Esophagus (tissue), 2 donors: Measurements from ENCODE around the gene ANP32B. TPM values are rescaled to one million over a fixed set of nuclear protein-coding genes. Genes with fewer than 3 reads are reported as not detected.
A peak's percentile ranks its signal among the peaks of the same experiment; 100 is the strongest.

Experiments
- H3K27ac ChIP-seq, 2 donors: one replicate each; pipeline ENCODE4 v1.5.1; 2013; ENCODE audit warnings: low read depth in 2 of 2, mild to moderate bottlenecking in 2 of 2, inconsistent platforms in 1 of 2, low read length in 1 of 2, moderate library complexity in 1 of 2
- H3K27me3 ChIP-seq, 2 donors: one replicate each; pipeline ENCODE4 v1.6.1; 2013; ENCODE audit warnings: low read length in 2 of 2, control low read depth in 1 of 2, mild to moderate bottlenecking in 1 of 2; ENCODE audit not compliant: insufficient read depth in 2 of 2, control insufficient read depth in 1 of 2
- H3K36me3 ChIP-seq, 2 donors: one replicate each; pipeline ENCODE4 v1.6.1; 2013; ENCODE audit warnings: low read length in 1 of 2; ENCODE audit not compliant: control insufficient read depth in 2 of 2, insufficient read depth in 2 of 2
- H3K4me1 ChIP-seq, 2 donors: one replicate each; pipeline ENCODE4 v1.6.1; 2013; ENCODE audit warnings: low read length in 1 of 2; ENCODE audit not compliant: control insufficient read depth in 2 of 2, insufficient read depth in 2 of 2
- H3K4me3 ChIP-seq, 2 donors: one replicate each; pipeline ENCODE4 v1.5.1; 2013; ENCODE audit warnings: low read length in 2 of 2, mild to moderate bottlenecking in 2 of 2, low read depth in 1 of 2, moderate library complexity in 1 of 2
- H3K9me3 ChIP-seq, 2 donors: one replicate each; pipeline ENCODE4 v1.6.1; 2013; ENCODE audit warnings: mild to moderate bottlenecking in 2 of 2, low read depth in 1 of 2, low read length in 1 of 2, moderate library complexity in 1 of 2; ENCODE audit not compliant: control insufficient read depth in 2 of 2, insufficient read depth in 1 of 2
- WGBS, 2 donors: extraction: QIAGEN DNeasy Blood & Tissue Kit; methylation state at CpG; one replicate each; pipeline ENCODE4 v1.1.7; 2013; 5-methylcytosine and 5-hydroxymethylcytosine counted together
- polyA plus RNA-seq, 2 donors: library from polyadenylated mRNA; stranded (reverse); fragments of 200-250 nt; gene quantifications; one replicate each; pipeline ENCODE4 v1.2.3, GENCODE V29; 2013
- donor health status: healthy with polysubstance abuse.
- donor health status: Bipolar disorder and iron deficiency.

Gene ANP32B
- polyA plus RNA-seq, 2 donors = 74.5 to 116 TPM

DNA sequence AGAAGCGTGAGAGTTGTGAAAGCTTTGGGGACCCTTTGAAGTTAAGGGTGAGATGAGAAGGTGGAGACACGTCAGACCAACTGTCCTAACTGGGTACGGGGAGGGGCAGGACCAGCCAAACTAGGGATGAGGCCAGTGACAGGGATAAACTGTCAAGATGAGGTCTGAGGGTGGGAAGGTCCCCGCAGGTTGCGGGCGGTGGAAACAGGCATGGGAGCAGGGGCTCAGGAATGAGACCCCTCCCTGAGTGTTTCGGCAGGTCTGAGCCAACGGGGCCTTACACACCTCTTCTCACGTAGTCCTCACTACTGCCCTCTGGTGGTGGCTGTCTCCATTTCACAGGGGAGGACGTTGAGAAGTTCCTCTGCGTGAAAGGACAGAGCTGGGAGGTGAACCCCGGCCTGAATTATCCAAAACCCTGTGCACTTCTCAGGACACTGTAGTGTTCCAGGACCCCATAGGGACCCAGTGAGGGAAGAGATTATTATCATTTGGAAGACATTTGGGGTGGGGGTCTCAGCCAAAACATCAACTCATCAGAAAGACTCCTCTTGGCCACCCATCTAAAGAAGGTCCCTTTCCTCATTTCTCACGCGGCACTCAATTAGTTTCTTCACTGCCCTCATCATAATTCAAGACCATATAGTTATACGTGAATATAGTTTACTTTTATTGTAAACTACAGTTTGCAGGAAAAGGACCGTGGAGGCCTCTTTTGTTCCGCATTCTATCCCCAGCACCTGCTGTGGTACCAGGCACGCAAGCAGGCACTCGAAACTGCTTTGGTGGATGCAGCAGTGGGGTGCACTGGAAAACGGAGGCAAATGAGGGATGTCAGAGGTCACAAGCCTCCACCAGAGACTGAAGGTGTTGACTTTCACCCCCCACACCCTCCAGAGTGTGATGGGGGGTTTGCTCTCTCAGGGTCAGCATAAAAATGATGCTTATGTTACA, 51.7 kb downstream of the ANP32B start:
- peaks cover 0 to 3% of the 10 kb centered on the region in 2 donors for H3K4me1 ChIP-seq
- H3K27me3 ChIP-seq = no peaks in the 10 kb centered on the region
- H3K4me3 ChIP-seq = no peak overlapping the region
- 39% methylated on average over 20 of the region's 20 CpGs for WGBS, 2 donors
- H3K9me3 ChIP-seq = no peaks in the 10 kb centered on the region
- H3K27ac ChIP-seq = peak overlapping the region; percentile 6 to 34
- H3K36me3 ChIP-seq = no peaks in the 10 kb centered on the region

DNA sequence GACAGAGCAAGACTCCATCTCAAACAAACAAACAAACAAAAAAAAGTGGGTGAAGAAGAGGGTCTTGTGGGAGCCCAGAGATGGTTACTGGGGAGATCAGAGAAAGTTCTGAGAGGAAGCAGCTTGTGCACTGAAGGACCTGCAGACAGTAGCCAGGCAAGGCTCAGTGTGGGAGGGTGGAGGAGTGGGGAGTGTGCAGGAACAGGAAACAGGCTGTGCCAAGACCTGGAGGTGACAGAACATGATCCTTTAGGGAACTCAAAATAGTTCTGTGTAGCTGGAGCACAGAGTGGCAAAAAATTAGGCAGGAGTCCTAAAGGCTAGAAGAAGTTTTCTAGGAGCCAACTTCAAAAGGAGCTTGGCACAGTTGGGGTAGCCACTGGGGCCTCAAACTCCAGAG, 54.2 kb downstream of the ANP32B start:
- Histone ChIP-seq H3K27me3 (no peaks in the 10 kb centered on the region), H3K9me3 (no peaks in the 10 kb centered on the region), H3K27ac (peak overlapping the region; percentile 14 to 27), H3K4me3 (no peak overlapping the region), H3K36me3 (no peaks in the 10 kb centered on the region), H3K4me1 (peaks cover 0 to 3% of the 10 kb centered on the region in 2 donors)

DNA sequence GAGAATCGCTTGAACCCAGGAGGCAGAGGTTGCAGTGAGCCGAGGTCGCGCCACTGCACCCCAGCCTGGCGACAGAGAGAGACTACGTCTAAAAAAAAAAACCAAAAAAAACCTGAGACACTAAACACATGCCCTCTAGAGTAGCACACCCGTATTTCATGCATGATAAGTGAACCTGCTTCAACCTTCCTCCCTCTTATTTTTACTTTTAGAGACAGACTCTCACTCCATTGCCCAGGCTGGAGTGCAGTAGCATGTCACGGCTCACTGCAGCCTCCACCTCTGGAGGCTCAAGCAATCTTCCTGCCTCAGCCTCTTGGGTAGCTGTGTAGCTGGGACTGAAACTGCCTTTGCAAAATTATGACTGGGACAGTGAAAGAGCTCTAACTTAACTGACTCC, 55.8 kb downstream of the ANP32B start:
- H3K27ac ChIP-seq = no peak overlapping the region
- no peaks in the 10 kb centered on the region for H3K9me3 ChIP-seq
- H3K4me3 ChIP-seq = no peak overlapping the region
- H3K4me1 ChIP-seq = peaks cover 0 to 3% of the 10 kb centered on the region in 2 donors
- H3K27me3 ChIP-seq = no peaks in the 10 kb centered on the region
- WGBS, 2 donors = 79 to 83% methylated on average over 8 of the region's 8 CpGs
- no peaks in the 10 kb centered on the region for H3K36me3 ChIP-seq

GRCh38 chr9:98039607-98040017, 56.5 kb downstream of the ANP32B start:
- Histone ChIP-seq H3K27ac (no peak overlapping the region), H3K27me3 (no peaks in the 10 kb centered on the region), H3K36me3 (no peaks in the 10 kb centered on the region), H3K4me1 (peaks cover 0 to under 1% of the 10 kb centered on the region in 2 donors), H3K4me3 (no peak overlapping the region), H3K9me3 (no peaks in the 10 kb centered on the region)
- 65 to 68% methylated on average over 10 of the region's 10 CpGs for WGBS, 2 donors

- WGBS, 2 donors = 87 to 95% methylated on average over 6 of the region's 6 CpGs
- H3K27me3 ChIP-seq = no peaks in the 10 kb centered on the region
- no peaks in the 10 kb centered on the region for H3K4me1 ChIP-seq
Observed at GRCh38 chr9:98040212-98040611, 57.1 kb downstream of the ANP32B start.

DNA sequence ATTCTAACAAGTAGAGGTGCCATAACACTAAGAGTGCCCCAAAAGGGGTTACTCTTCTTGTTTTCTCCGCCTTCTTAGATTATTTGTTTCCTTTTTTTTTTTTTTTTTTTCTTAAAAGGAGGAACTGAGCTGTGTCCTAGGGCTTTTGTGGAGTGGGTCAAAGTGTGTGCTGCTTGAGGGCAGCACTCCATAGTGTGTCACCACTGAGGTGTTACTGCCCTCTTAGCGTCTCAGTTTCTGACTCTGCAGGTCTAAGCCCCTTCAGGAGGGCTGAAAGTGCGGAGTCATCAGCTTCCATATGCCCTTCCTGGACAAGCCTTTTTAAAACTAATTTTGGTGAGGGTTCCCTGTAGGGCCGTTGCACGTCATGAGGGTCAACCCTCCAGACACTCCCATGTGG, 60.8 kb downstream of the ANP32B start:
- 84 to 87% methylated on average over 5 of the region's 5 CpGs for WGBS, 2 donors
- Histone ChIP-seq H3K4me1 (no peaks in the 10 kb centered on the region), H3K27ac (no peak overlapping the region), H3K4me3 (no peak overlapping the region), H3K27me3 (no peaks in the 10 kb centered on the region), H3K36me3 (no peaks in the 10 kb centered on the region), H3K9me3 (no peaks in the 10 kb centered on the region)

More at GRCh38 chr9:98040212-98040611, 57.1 kb downstream of the ANP32B start:
- no peak overlapping the region for H3K27ac ChIP-seq
- no peak overlapping the region for H3K4me3 ChIP-seq
- no peaks in the 10 kb centered on the region for H3K36me3 ChIP-seq
- H3K9me3 ChIP-seq = no peaks in the 10 kb centered on the region

GRCh38 chr9:98045234-98046179, 62.4 kb downstream of the ANP32B start:
- Histone ChIP-seq H3K36me3 (no peaks in the 10 kb centered on the region), H3K4me1 (no peaks in the 10 kb centered on the region), H3K27me3 (no peaks in the 10 kb centered on the region), H3K27ac (no peak overlapping the region), H3K4me3 (no peak overlapping the region), H3K9me3 (no peaks in the 10 kb centered on the region)
- WGBS, 2 donors = 69 to 74% methylated on average over 6 of the region's 6 CpGs

DNA sequence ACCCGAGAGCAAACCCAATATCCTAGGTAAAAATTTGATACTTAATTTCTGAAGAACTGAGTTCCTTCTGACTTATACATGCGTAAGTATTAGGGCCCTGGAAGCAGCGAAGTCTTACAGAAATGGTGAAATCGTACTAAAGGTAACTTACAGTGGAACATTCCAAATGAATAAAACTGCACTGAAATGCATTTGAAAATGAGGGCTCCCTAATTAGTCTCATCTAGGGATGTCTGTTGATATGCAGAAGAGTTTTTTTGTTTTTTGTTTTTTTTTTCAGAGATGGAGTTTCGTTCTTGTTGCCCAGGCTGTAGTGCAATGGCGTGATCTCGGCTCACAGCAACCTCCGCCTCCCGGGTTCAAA, 63.0 kb downstream of the ANP32B start:
- Histone ChIP-seq H3K9me3 (no peaks in the 10 kb centered on the region), H3K4me3 (no peak overlapping the region), H3K27me3 (no peaks in the 10 kb centered on the region), H3K27ac (no peak overlapping the region), H3K4me1 (no peaks in the 10 kb centered on the region), H3K36me3 (no peaks in the 10 kb centered on the region)
- 95% methylated on average over 9 of the region's 9 CpGs for WGBS, 2 donors

DNA sequence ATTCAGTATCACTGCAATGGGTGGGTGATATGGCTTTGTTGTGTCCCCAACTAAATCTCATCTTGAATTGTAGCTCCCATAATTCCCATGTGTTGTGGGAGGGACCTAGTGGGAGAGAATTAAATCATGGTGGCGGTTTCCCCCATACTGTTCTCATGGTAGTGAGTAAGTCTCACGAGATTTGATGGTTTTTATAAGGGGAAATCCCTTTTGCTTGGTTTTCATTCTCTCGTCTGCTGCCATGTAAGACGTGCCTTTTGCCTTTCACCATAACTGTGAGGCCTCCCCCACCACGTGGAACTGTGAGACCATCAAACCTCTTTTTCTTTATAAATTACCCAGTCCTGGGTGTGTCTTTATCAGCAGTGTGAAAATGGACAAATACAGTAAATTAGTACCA, 63.9 kb downstream of the ANP32B start:
- no peaks in the 10 kb centered on the region for H3K9me3 ChIP-seq
- H3K27ac ChIP-seq = no peak overlapping the region
- no peaks in the 10 kb centered on the region for H3K4me1 ChIP-seq
- H3K36me3 ChIP-seq = no peaks in the 10 kb centered on the region
- H3K27me3 ChIP-seq = no peaks in the 10 kb centered on the region
- H3K4me3 ChIP-seq = no peak overlapping the region
- WGBS, 2 donors = 81 to 88% methylated on average over 5 of the region's 5 CpGs
